ENCODE data around the gene COQ10B. TPM values are rescaled to one million over a fixed set of nuclear protein-coding genes. Genes with fewer than 3 reads are reported as not detected.
A peak's percentile ranks its signal among the peaks of the same experiment; 100 is the strongest.

Gene COQ10B
- total RNA-seq, 1 donor from 2014 or later = 38.2 TPM

DNA sequence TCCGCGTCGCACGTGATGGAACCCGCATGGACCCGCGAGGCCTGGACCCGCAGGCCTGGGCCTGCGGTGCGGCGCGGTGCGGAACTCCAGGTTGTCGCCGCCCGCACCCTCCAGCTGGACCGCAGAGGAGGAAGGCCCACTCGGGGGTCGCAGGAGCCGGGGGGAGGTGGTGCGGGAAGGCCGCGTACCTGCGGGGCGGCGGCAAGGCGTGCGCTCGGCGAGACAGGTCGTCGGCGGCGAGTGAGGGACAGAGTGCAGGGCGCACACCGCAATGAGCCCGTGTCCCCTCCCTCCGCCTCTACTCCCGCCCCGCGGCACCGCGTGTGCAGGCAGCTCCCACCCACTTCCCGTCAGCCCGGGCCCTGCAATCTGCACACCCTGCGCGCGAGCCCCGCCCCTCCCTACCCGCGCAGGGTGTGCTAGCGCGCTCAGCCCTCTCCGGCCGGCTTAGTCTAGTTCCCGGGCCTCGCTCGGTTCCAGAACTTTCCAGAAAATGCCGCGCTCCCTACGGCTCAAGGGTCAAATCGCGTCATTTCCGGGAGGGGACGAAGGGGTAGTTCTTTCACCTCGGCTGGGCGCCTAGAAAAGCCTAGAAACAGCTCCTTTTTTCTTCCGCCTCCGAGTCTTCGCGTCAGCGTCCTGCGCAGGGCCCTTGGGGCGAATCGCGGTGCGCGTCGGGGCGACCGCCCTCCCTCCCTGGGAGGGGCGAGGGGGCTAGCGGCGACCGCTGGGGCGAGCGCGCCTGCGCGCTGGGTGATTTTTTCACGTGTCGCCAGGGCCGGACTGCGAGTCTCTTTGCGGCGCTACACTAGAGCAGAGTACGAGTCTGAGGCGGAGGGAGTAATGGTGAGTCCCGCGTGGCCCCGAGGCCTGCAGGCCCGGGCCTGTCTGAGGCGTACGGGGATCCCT is 46.5 kb downstream of the COQ10B start, which contains the start of the genes HSPD1 and HSPE1:
Gene HSPD1 (minus strand): TSS at position 247 of the 909 bp plus-strand sequence. CDS start 992 bp downstream, outside the sequence.
Gene HSPE1 (plus strand): TSS at position 786 of the 909 bp plus-strand sequence. CDS start 58 bp downstream, at position 844.
- DNase-seq (ENCODE audit: low spot score) = peak; percentile 99

DNA sequence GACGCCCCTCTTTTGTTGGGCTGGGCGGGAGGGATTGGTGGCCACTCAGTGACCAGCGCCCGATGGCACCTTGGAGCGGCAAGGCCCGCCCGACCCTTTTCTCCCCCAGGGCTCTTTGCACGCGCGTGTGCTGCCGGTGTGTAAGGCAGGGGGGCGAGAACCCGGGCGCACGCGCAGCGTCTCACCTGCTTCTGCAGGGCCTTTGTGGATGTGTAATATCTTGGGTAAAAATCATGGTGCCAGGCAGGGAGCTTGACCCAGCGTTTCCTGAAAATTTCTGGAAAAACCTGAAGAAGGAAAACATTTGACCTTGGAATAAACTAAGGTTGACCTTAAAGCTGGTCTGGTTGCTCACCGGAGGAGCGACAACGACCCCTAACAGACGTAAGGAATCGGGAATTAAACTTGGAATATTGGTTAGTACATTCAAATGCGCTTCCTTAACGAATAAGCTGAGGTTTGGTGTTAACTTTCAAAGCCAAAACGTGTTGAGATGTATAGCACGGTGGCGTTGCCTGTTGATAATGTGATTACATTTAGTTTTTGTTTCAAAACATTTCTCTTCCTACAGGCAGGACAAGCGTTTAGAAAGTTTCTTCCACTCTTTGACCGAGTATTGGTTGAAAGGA is 47.3 kb downstream of the COQ10B start:
- DNase-seq (ENCODE audit: low spot score) = no peak

DNA sequence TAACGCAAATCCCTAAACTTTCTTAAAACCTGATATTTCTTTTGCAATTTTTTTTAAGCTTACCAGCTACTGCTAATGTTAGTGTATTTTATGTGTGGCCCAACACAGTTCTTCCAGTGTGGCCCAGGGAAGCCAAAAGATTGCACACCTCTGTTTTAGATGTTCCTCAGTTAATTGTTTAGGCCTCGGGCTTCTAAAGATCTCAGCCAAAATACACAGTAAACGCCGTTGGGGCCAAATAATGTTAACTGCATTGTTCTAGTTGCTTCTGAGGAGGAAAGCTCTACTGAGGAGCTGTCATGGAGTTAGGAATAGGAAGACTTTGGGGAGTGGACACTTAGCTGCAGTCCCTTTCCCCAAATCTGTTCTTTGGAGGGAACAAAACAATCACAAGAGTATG is 48.8 kb downstream of the COQ10B start:
- no peak for DNase-seq (ENCODE audit: low spot score)

DNA sequence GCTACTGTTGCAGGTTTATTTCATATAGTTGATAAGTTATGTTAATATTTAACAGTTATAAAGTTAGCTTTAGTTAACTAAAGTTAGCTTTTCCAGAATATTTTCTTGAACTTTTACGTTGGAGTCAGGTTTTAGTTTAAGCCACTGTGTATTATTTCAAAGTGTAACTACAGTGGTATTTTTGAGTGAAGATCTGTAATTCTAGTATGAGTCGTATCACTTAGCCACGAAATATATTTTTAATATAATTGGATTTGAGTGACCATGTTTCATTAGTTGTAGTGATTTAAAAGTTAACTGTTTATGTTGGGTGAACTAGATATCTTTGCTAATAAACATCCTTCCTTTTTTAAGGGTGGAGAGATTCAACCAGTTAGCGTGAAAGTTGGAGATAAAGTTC is 49.3 kb downstream of the COQ10B start:
- no peak for DNase-seq (ENCODE audit: low spot score)

DNA sequence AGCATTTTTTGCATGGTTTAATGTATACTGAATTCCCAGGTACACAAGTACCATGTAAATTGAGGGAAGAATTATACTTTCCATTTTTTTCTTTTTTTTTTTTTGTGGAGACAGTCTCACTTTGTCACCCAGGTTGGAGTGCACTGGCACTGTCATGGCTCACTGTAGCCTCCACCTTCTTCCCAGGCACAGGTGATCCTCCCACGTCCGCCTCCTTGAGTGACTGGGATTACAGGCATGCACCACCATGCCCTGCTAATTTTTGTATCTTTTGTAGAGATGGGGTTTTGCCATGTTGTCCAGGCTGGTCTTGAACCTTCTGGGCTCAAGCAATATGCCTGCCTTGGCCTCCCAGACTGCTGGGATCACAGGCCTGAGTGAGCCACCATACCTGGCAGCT is 50.6 kb downstream of the COQ10B start:
- DNase-seq (ENCODE audit: low spot score) = no peak

DNA sequence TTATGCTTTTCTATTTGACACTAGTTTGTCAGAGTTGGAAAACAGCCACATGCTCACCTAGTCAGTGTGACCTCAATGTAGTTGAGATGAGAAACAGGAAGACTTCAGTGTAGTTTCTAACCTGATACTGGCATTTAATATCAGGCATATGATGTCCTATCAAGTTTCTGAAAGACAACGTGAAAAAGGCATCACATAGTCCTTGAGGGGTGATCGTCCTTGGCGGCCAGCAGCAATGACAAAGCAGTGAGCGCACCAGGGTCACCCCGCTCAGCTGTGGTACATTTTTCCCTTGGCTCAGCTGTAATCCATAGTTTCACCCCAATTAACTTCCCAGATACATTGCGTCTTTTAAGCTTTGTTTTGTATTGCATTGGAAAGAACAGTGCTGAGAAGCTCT is 51.2 kb downstream of the COQ10B start:
- no peak for DNase-seq (ENCODE audit: low spot score)

DNA sequence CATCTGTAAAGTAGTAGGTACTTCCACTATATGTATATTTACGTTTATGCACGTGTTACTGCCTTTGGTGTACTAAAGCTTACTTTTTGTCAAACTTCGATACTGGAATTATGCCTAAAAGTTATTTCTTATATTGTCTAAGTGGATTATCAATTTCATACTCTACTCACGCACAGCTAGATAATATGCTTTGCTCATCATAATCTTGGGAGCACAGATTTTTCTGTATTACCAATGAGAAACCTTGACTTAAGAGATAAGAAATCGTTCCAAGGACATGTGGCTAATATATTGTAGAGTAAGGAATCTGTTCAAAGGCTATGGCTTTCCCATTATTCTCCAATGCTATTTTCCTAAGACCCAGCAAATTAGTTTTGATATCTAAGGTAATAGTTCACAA is 53.3 kb downstream of the COQ10B start:
- DNase-seq (ENCODE audit: low spot score) = no peak

DNA sequence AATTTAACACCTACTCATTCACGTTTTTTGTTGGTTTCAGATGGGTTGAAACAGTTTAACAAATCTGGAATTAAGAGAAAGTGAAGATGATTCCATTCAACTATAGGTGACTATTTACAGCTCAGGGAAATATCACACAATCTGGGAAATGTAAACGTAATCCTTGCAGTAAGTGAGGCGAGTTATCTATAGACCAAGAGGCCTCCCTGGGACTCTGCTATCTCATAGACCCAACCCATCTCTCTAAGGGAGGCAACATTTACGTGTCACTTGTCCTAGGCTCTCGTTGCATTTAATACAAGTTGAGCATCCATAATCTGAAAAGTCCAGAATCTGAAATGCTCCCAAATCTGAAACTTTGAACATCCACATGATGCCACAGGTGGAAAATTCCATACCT is 60.6 kb downstream of the COQ10B start:
- no peak for DNase-seq (ENCODE audit: low spot score)

DNA sequence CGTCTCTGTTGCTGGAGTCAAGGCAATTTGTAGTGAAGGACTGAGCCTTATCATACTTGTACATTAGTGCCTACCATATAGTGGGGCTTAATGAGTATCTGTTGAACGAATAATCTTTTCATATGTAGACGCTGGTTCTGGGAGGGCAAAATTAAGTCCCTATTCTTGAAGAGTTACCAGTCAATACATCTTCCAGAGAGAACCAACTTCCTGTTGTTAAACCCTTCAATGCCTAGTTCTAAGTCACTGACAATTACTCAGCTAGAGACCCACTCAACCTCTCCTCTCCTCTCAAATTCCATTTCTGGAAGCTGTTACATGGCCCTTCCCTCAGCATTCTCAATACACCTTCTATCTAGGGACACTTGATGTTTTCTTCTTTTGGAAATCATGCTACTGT is 61.4 kb downstream of the COQ10B start:
- DNase-seq (ENCODE audit: low spot score) = no peak

DNA sequence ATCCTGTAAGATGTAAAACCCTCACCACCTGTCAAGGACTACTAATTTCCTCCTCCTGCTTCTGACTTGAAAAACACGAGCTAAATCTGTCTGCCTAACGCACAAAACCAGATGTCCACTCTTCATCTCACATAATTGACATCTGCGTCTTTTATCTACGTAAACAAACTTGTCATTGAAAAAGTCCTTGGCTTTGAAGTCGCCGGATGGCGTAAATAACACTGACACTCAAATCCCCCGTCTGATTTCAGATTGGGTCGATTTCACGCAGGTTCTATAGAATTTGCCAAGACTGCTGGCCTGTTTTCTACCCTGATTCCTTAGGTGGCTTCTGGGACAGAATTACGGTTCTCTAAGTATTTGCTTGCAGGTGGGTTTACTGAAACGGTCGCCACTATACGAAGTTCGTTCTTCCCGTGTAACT is 62.0 kb downstream of the COQ10B start:
- no peak for DNase-seq (ENCODE audit: low spot score)

DNA sequence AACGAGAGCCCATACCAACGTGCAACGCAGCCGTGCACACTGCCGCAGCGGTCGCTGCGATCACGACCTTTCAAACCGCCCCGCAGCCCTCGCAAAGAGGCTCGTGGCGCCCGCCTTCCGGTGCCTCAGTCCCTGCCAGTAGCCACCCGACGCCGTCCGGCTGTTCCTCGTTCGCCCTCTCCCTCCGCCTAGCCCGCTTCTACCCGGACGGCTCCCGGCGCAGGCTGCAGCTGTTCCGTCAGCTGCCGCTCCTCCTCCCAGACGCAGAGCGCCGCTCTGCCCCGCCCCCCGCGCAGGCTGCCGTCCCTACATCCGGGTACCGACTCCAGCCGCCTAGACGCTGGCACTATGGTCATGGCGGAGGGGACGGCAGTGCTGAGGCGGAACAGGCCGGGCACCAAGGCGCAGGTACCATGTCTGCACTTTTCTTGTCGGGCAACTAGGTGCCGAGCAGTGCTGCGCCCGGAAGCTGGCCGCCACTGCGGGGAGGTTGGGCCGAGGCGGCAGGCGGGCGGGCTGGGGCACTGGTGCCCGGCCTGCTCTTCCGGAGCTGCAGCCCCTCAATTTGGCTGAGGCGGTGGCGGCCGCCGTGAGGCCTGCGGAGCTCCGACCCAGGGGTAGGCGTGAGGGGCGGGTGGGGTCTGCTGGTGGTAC is 62.5 kb downstream of the COQ10B start, which contains the start of gene MOB4:
Gene MOB4 (plus strand): TSS at position 328 of the 654 bp plus-strand sequence. CDS start 21 bp downstream, at position 349.
- peak; percentile 99 for DNase-seq (ENCODE audit: low spot score)

DNA sequence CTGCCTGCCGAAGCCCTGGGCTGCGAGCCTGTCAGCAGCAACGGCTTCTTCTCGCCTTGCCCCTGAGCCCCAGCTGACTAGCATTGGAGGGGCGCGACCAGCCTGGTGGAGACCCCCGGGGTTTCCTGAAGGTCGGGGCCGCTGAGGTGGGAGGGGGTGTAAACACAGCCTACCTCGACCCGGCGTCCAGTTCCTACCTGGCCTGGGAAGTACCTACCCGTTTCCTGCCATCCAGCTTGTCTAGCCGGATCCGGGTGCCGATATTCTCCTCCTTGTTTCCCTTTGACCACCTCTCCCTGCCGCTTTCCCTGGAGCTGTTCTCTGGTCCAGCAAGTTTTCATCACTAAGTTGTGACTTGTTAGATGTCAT is 63.0 kb downstream of the COQ10B start:
- DNase-seq (ENCODE audit: low spot score) = no peak

DNA sequence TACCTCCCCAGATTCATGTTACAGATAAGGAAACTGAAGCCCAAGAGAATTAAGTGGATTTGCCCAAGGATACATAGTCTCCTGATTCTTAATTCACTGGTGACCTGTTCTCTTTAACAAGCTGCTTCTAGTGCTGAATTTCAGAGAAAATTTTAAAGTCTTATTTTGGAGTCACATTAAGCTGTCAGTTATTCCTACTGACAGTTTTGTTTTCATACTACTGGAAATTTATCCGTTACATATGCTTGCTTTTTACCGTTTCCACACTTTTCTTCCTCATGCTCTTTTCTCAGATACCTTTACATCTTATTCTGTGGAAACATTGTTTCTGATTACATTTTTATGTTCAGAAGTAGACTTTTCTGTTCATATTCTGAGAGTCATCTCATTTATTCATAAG is 63.8 kb downstream of the COQ10B start:
- DNase-seq (ENCODE audit: low spot score) = no peak

Other genes starting within 250 kb of the COQ10B start
- gene ANKRD44, start 142.8 kb upstream of the COQ10B start, total RNA-seq = 26.0 TPM
- 206 TPM for gene SF3B1, start 18.5 kb upstream of the COQ10B start, total RNA-seq
- 234 TPM for gene HSPD1, start 46.3 kb downstream of the COQ10B start, total RNA-seq
- gene HSPE1, start 46.8 kb downstream of the COQ10B start, total RNA-seq = 95.8 TPM
- 24.3 TPM for gene MOB4, start 62.5 kb downstream of the COQ10B start, total RNA-seq
- 6.8 TPM for gene RFTN2, start 222.0 kb downstream of the COQ10B start, total RNA-seq

Data from mesenteric fat pad (tissue), 1 donor.